ENCODE data around the gene ABCF2. TPM values are rescaled to one million over a fixed set of nuclear protein-coding genes. Genes with fewer than 3 reads are reported as not detected.

The ABCF2 gene
- total RNA-seq, 1 donor = 50.9 TPM

- no peak for TF ChIP-seq CTCF (IDR thresholded peaks at IDR 0.05; ENCODE audit: insufficient read depth, low read length)
- no peak for DNase-seq (ENCODE audit: low read depth)
- no peak overlapping the region for H3K4me3 ChIP-seq (ENCODE audit: low read depth, low read length)
Measured at GRCh38 chr7:151231080-151231479, 4.1 kb upstream of the ABCF2 start.

GRCh38 chr7:151229249-151229648, 2.2 kb upstream of the ABCF2 start:
- H3K4me3 ChIP-seq (ENCODE audit: low read depth, low read length) = no peak overlapping the region
- no peak for TF ChIP-seq CTCF (IDR thresholded peaks at IDR 0.05; ENCODE audit: insufficient read depth, low read length)
- no peak for DNase-seq (ENCODE audit: low read depth)

GRCh38 chr7:151228024-151228866, 1.2 kb upstream of the ABCF2 start:
- peak overlapping the region; percentile 82 for H3K4me3 ChIP-seq (ENCODE audit: low read depth, low read length)
- no peak for TF ChIP-seq CTCF (IDR thresholded peaks at IDR 0.05; ENCODE audit: insufficient read depth, low read length)
- no peak for DNase-seq (ENCODE audit: low read depth)

GRCh38 chr7:151226560-151226874, 488 bp downstream of the ABCF2 start:
- no peak for DNase-seq (ENCODE audit: low read depth)
- no peak for TF ChIP-seq CTCF (IDR thresholded peaks at IDR 0.05; ENCODE audit: insufficient read depth, low read length)
- peak overlapping the region; percentile 90 for H3K4me3 ChIP-seq (ENCODE audit: low read depth, low read length)

- peak overlapping the region; percentile 90 for H3K4me3 ChIP-seq (ENCODE audit: low read depth, low read length)
- DNase-seq (ENCODE audit: low read depth) = no peak
- no peak for TF ChIP-seq CTCF (IDR thresholded peaks at IDR 0.05; ENCODE audit: insufficient read depth, low read length)
Measured at GRCh38 chr7:151225948-151226510, 976 bp downstream of the ABCF2 start.

- no peak overlapping the region for H3K4me3 ChIP-seq (ENCODE audit: low read depth, low read length)
- no peak for DNase-seq (ENCODE audit: low read depth)
- TF ChIP-seq CTCF (IDR thresholded peaks at IDR 0.05; ENCODE audit: insufficient read depth, low read length) = no peak
Measured at GRCh38 chr7:151223728-151224127, 3.3 kb downstream of the ABCF2 start.

Measured in fibroblast of the aortic adventitia (primary cell).